ENCODE results near the gene BRAP. TPM values are rescaled to one million over a fixed set of nuclear protein-coding genes. Genes with fewer than 3 reads are reported as not detected.
"Not testable (repeated sequence)": the region's sequence is repeated elsewhere in the genome, so short reads cannot be mapped to it uniquely, and the experiment has no call there.

BRAP gene
- total RNA-seq, 1 donor from 2014 or later, result 18.9 TPM

GRCh38 chr12:111653596-111653995 is 32.2 kb downstream of the BRAP start:
- Mint-ChIP-seq H3K36me3 (ENCODE audit: unreplicated experiment) (peaks cover 34% of the 10 kb centered on the region), H3K27me3 (ENCODE audit: unreplicated experiment) (no peaks in the 10 kb centered on the region), H3K27ac (ENCODE audit: unreplicated experiment) (no peak overlapping the region), H3K9me3 (ENCODE audit: unreplicated experiment) (no peaks in the 10 kb centered on the region), H3K4me1 (ENCODE audit: unreplicated experiment) (no peaks in the 10 kb centered on the region), H3K4me3 (ENCODE audit: unreplicated experiment) (no peak overlapping the region)
- TF ChIP-seq CTCF (IDR thresholded peaks at IDR 0.05), result no peak
- no peak for DNase-seq (ENCODE audit: extremely low spot score, unreplicated experiment)

DNA sequence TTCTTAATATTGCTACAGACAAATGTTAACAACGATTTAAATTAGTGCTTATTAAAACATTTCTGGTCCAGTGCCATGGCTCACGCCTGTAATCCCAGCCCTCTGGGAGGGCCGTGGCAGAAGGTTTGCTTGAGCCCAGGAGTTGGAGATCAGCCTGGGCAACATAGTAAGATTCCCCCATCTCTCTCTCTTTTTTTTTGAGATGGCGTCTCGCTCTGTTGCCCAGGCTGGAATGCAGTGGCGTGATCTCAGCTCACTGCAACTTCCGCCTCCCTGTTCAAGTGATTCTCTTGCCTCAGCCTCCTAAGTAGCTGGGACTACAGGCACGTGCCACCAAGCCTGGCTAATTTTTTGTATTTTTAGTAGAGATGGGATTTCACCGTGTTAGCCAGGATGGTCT is 33.2 kb downstream of the BRAP start:
- H3K4me3 Mint-ChIP-seq (ENCODE audit: unreplicated experiment); H3K27ac Mint-ChIP-seq (ENCODE audit: unreplicated experiment); H3K27me3 Mint-ChIP-seq (ENCODE audit: unreplicated experiment); H3K4me1 Mint-ChIP-seq (ENCODE audit: unreplicated experiment); H3K9me3 Mint-ChIP-seq (ENCODE audit: unreplicated experiment); DNase-seq (ENCODE audit: extremely low spot score, unreplicated experiment): not testable (repeated sequence)
- peaks cover 28% of the 10 kb centered on the region for H3K36me3 Mint-ChIP-seq (ENCODE audit: unreplicated experiment)

DNA sequence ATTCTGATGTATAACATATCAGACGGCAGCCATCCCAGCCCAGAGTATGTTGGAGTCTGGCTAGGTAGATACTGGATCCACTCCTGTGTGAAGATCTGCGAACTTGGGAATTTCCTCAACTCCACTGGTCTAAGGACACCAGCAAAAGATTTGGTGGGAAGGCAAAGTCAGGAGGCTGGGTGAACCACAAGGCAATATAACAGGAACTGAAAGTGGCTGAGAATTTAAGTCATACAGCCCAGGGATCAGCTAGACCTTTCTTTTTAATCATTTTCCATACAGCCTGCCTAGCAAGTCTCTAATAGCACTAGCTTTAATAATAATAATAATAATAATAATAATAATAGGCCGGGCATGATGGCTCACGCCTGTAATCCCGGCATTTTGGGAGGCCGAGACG is 34.8 kb downstream of the BRAP start:
- H3K27me3 Mint-ChIP-seq (ENCODE audit: unreplicated experiment), result no peaks in the 10 kb centered on the region
- H3K4me1 Mint-ChIP-seq (ENCODE audit: unreplicated experiment), result no peaks in the 10 kb centered on the region
- no peaks in the 10 kb centered on the region for H3K9me3 Mint-ChIP-seq (ENCODE audit: unreplicated experiment)
- no peak for TF ChIP-seq CTCF (IDR thresholded peaks at IDR 0.05)
- no peak overlapping the region for H3K4me3 Mint-ChIP-seq (ENCODE audit: unreplicated experiment)
- peaks cover 38% of the 10 kb centered on the region for H3K36me3 Mint-ChIP-seq (ENCODE audit: unreplicated experiment)
- no peak overlapping the region for H3K27ac Mint-ChIP-seq (ENCODE audit: unreplicated experiment)
- DNase-seq (ENCODE audit: extremely low spot score, unreplicated experiment), result no peak

DNA sequence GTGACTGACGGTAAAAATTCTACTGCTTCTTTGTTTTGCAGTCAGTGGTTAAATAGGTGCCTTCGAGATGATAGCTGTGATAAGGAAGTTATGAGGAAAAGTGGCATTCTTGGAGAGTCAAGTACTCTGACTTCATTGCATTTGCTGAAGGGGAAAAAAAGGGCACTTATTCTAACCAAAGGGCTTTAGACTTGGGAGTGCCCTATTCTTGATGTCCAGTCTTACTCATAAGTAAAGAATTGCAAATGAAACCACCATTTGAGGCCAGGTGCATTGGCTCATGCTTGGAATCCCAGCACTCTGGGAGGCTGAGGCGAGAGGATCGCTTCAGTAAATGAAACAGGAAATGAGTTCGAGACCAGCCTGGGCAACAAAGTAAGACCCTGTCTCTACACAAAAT is 40.3 kb downstream of the BRAP start:
- no peak for DNase-seq (ENCODE audit: extremely low spot score, unreplicated experiment)
- Mint-ChIP-seq H3K27ac (ENCODE audit: unreplicated experiment) (no peak overlapping the region), H3K36me3 (ENCODE audit: unreplicated experiment) (peaks cover 50% of the 10 kb centered on the region), H3K27me3 (ENCODE audit: unreplicated experiment) (no peaks in the 10 kb centered on the region), H3K9me3 (ENCODE audit: unreplicated experiment) (no peaks in the 10 kb centered on the region), H3K4me1 (ENCODE audit: unreplicated experiment) (no peaks in the 10 kb centered on the region), H3K4me3 (ENCODE audit: unreplicated experiment) (no peak overlapping the region)
- no peak for TF ChIP-seq CTCF (IDR thresholded peaks at IDR 0.05)

DNA sequence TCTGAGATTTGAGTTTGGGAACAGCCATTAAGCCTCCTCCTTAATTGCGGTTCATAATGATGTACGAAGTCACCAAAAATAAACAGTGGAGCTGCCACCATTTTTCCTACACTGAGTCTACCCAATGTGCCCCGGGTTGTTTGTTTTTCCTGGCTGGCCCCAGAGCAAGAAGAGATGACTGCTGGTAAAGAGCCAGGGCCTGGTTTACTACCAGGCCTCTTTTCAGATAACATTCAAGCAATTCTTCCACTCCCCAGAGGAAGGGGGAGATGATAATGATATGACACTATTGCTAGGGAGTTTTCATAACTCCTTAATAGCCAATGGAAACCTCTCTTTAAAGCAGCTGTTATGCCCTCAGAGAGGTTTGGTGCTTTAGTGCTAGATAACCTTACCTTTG is 42.3 kb downstream of the BRAP start:
- peaks cover under 1% of the 10 kb centered on the region for H3K4me1 Mint-ChIP-seq (ENCODE audit: unreplicated experiment)
- TF ChIP-seq CTCF (IDR thresholded peaks at IDR 0.05), result no peak
- no peak overlapping the region for H3K27ac Mint-ChIP-seq (ENCODE audit: unreplicated experiment)
- peaks cover 47% of the 10 kb centered on the region for H3K36me3 Mint-ChIP-seq (ENCODE audit: unreplicated experiment)
- no peak overlapping the region for H3K4me3 Mint-ChIP-seq (ENCODE audit: unreplicated experiment)
- no peaks in the 10 kb centered on the region for H3K27me3 Mint-ChIP-seq (ENCODE audit: unreplicated experiment)
- H3K9me3 Mint-ChIP-seq (ENCODE audit: unreplicated experiment), result no peaks in the 10 kb centered on the region
- no peak for DNase-seq (ENCODE audit: extremely low spot score, unreplicated experiment)

Data from osteocyte (in vitro differentiated cells).